Stimulated activated CD8-positive, alpha-beta memory T cell treated with anti-CD3 and anti-CD28 coated beads, Interleukin-4, amount 100 ng/mL, for 1 hour (primary cell): ENCODE results near the gene FUBP3.

ENCODE experiments used
- DNase-seq, 2 donors: peaks; one replicate each; pipeline ENCODE4 v3.0.0-alpha.2; 2020; ENCODE audit warnings: low read depth in 2 of 2, low spot score in 1 of 2

FUBP3 gene

DNA sequence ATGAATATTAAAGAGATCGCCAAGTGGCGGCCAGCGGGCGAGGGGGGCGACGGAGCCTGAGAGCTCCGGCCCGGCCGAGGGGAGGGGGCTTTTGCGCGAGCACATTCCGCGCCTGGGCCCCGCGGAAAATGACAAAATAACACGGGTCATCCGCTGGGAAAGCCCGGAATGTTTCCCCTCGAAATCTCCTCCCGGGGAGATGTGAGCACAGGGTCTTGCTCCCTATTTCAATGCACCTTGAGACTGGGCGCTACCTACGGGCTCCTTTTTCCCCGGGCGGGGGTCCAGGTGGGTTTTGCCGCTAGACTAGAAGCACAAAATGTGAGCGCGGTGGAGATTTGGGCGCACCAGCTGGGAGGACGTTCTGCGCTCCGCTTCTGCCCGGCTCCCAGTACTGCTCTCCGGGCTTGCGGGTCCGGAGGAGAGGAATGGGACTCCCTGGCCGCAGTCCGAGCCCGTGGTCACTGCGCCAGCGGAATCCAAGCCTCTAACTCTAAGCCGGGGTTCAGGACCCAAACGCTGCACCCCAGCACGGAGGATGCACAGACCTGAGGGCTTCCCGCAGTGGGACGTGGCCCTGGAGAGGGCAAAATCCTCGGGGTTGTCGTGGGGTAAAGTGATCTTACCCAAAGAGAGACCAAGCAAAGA lies 82.2 kb downstream of the FUBP3 start:
- DNase-seq = no peak

GRCh38 chr9:130662099-130662969 lies 83.0 kb downstream of the FUBP3 start:
- DNase-seq = no peak

DNA sequence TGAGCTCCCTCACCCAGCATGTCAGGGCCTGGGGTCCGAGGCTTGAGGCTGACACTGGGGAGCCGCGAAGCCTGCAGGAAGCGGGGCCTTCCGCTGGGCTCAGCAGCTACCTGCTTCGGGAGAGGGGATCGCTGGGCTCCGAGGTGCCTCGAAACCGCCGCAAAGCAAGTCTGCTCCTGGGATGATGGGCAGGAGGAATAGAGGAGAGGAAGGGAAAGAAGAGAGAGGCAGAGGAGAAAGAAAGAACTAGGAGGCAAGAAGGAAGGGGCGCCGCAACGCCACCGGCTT lies 83.5 kb downstream of the FUBP3 start:
- no peak for DNase-seq

DNA sequence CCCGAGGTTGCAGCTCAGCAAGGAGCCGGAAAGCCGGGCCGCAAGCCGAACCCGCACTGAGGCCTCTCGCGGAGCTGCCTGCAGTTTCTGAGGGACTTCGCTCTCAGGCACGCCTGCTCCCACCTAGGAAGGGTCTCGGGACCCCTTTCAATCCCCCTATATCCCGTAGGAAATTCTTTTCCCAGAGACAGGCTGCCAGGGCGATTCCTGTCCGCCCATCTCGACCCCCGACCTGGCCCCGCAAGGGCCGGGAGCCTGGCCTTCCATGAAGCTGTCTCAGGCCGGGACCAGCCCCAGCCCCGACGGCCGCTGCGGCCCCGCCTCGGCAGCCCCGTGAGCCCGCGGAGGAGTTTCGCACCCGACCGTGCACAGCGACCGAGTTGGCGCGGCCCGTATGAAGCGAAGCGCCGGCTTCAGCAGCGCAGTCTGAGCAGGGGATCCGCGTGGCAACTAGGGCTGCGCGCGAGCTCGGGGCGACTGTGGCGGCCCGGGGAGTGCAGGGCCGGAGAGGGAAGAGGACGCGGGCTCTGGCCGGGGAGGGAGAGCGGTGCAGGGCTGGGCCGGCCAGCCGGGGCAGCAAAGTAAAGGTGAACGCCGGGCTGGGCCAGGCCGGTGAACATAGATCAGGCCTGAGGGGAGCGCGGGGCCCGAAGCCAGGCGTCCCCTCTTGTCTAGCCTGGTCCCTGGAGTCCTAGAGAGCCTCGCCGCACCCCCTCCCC lies 84.0 kb downstream of the FUBP3 start:
- no peak for DNase-seq

GRCh38 chr9:130663977-130664250 lies 84.5 kb downstream of the FUBP3 start:
- no peak for DNase-seq

DNA sequence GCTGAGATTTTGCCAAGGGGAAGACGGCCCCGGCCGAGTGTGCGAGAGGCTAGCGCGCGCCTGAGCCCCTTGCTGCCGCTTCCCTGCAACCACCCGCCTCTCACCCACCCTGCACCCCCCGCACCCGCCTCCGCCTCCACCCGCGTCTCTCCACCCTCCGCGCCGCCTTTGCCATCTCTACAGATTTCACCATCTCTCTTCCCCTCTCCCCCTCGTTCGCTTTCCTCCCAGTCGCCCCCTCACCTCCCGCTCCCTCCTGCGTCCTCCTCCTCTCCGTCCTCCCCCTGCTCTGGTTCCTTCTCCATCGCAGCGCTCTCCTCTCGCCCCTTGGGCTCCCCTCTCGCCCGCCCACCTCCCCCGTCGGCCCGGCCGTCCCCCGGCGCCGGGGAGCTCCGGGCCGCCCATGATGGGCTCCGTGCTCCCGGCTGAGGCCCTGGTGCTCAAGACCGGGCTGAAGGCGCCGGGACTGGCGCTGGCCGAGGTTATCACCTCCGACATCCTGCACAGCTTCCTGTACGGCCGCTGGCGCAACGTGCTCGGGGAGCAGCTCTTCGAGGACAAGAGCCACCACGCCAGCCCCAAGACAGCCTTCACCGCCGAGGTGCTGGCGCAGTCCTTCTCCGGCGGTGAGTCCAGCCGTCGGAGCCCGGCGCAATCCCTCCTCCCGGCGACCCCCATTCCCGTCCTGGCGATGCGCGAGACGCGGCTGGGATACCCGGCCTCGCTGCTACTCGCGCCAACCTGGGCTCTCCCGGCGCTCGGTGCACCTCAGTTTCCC lies 85.1 kb downstream of the FUBP3 start, which contains the start of gene PRDM12:
TSS of gene PRDM12 (plus strand) at position 344 of the 778 bp plus-strand sequence. CDS start at position 404, 60 bp downstream.
- DNase-seq = no peak

- no peak for DNase-seq
These were observed 85.7 kb downstream of the FUBP3 start for GRCh38 chr9:130665029-130665430.

- no peak for DNase-seq
These were observed 86.3 kb downstream of the FUBP3 start for GRCh38 chr9:130665431-130666392.

DNA sequence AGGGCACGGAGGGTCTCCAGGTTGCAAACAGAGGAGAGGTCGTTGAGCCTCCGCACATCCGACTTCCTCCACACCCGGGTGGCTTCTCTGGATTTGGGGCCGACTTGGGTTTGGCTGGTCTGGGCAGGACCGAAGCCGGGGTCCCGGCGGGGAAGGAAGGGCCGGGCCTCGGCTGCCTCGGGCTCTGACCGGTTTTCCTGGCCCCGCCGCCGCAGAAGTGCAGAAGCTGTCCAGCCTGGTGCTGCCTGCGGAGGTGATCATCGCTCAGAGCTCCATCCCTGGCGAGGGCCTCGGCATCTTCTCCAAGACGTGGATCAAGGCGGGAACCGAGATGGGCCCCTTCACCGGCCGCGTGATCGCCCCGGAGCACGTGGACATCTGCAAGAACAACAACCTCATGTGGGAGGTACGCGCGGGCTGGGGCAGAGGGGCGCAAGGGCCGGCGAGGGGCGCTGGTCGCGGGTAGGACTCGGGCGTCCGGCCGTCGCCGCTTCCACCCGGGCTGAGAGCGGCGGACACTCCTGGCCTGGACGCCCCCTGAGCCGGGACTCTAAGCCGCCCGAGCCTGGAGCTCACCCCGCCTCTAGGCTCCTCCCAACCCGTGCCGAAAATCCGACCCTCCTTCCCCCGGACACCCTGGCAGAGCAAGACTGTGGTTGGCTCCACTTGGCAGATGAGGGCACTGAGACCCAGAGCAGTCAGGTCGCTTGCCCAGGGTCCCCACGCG lies 87.2 kb downstream of the FUBP3 start:
- DNase-seq = no peak

GRCh38 chr9:130667120-130667435 lies 87.7 kb downstream of the FUBP3 start:
- no peak for DNase-seq

DNA sequence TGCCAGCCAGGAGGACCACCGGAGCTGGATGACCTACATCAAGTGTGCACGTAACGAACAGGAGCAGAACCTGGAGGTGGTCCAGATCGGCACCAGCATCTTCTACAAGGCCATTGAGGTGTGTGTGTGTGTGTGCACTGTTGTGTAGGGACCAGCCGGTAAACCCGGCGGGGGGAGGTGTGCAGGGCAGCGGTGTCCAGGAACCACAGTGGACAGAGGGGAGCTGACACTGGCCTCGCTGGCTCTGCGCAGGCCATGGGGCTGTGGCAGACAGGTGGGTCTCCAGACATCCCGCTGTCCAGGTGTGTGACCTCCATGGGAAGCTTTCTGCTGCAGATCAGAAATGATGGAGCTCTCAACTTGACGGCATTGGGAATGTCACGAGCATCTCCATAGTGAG lies 88.8 kb downstream of the FUBP3 start:
- DNase-seq = no peak

GRCh38 chr9:130668659-130669058 lies 89.3 kb downstream of the FUBP3 start:
- no peak for DNase-seq

- DNase-seq = no peak
These were observed 90.6 kb downstream of the FUBP3 start for GRCh38 chr9:130669965-130670364.

- no peak for DNase-seq
These were observed 91.3 kb downstream of the FUBP3 start for GRCh38 chr9:130670644-130671043.

DNA sequence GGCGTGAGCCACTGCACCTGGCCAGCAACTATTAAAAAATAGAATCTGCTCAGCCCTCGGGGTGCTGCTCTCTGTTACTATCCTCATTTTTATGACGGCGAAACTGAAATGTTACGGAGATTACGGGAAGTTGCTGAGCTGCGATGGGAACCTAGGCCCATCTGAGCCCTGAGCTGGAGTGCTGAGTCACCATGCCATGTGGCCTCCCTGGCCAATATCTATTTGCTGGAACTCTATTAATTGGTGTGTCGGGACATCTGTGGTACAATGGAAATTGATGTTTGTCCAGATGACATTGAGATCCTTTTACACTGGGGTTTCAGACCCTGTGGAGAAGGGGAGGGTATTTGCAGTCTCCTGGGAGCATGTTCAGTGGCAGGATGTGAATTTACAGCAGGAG lies 93.1 kb downstream of the FUBP3 start:
- DNase-seq = no peak

- DNase-seq = no peak
These were observed 93.7 kb downstream of the FUBP3 start for GRCh38 chr9:130672933-130673615.

DNA sequence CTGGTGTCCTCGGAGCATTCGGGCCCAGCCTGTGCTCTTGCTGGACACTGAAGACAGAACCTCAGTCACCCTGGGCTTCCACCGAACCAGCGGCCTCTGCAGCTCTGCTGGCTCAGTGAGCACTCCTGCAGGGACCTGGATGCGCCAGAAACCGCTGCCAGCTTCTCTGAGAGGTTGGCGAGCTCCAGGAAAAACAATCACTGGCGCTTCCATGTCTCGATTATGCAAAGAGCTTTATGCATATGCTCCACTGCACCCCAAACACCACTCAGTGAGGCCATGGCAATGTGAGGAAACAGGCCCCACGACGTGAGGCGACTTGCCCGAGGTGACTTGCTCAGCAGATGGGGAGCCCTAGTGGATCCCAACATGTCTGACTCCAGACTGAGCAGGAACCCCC lies 96.0 kb downstream of the FUBP3 start:
- no peak for DNase-seq

DNA sequence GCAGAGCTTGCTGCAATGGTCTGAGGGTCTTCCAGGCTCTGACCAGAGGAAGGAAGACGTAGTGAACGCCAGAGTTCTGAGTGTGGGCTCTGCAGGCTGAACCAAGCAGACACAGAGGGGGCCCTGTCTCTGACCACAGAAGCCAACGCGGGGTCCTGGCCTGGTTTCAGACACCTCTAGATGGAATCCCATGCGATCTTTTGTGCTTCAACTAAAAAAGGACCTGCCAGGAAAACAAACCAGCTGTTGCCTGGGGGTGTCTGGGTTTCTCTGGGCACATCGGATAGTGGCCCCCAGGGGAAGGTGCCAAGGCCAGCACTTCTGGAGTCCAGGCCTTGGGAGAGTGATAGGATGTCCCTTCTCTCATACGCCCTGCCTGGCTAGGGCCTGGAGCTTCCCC lies 97.9 kb downstream of the FUBP3 start:
- no peak for DNase-seq
